H9 (cell line): ENCODE results near the gene GYPB. TPM values are rescaled to one million over a fixed set of nuclear protein-coding genes. Genes with fewer than 3 reads are reported as not detected.
"Not testable (repeated sequence)": the region's sequence is repeated elsewhere in the genome, so short reads cannot be mapped to it uniquely, and the experiment has no call there.

ENCODE experiments used
- DNase-seq: peaks from one replicate; pipeline ENCODE4 v3.0.0-alpha.2; 2017
- H2AFZ ChIP-seq: one replicate; pipeline ENCODE4 v1.6.1; 2013; ENCODE audit warnings: mild to moderate bottlenecking, low read length, control low read depth, moderate library complexity
- H2AK5ac ChIP-seq: 2 replicates; pipeline ENCODE4 v1.6.1; 2013; ENCODE audit warnings: low read length, control low read depth, mixed read lengths; ENCODE audit not compliant: insufficient read length
- H2BK120ac ChIP-seq: one replicate; pipeline ENCODE4 v1.6.1; 2013; ENCODE audit warnings: low read depth, mild to moderate bottlenecking, low read length, control low read depth, inconsistent platforms; ENCODE audit not compliant: poor library complexity, severe bottlenecking
- H2BK12ac ChIP-seq: 2 replicates; pipeline ENCODE4 v1.6.1; 2013; ENCODE audit warnings: low read length, control low read depth, mixed read lengths, low read depth; ENCODE audit not compliant: insufficient read length
- H2BK15ac ChIP-seq: 2 replicates; pipeline ENCODE4 v1.6.1; 2013; ENCODE audit warnings: low read depth, low read length, control low read depth
- H2BK20ac ChIP-seq: one replicate; pipeline ENCODE4 v1.6.1; 2013; ENCODE audit warnings: low read depth, mild to moderate bottlenecking, low read length, control low read depth, inconsistent platforms; ENCODE audit not compliant: poor library complexity, severe bottlenecking
- H2BK5ac ChIP-seq: 2 replicates; pipeline ENCODE4 v1.6.1; 2013; ENCODE audit warnings: low read length, control low read depth, mixed read lengths; ENCODE audit not compliant: insufficient read length
- H3K14ac ChIP-seq: 2 replicates; pipeline ENCODE4 v1.6.1; 2013; ENCODE audit warnings: low read length, control low read depth; ENCODE audit not compliant: insufficient read depth
- H3K18ac ChIP-seq: 2 replicates; pipeline ENCODE4 v1.6.1; 2013; ENCODE audit warnings: low read depth, mild to moderate bottlenecking, mixed read lengths, low read length, control low read depth; ENCODE audit not compliant: insufficient read length
- H3K23ac ChIP-seq: 2 replicates; pipeline ENCODE4 v1.6.1; 2013; ENCODE audit warnings: low read length, control low read depth, mixed read lengths, low read depth; ENCODE audit not compliant: insufficient read length
- H3K23me2 ChIP-seq: 2 replicates; pipeline ENCODE4 v1.6.1; 2013; ENCODE audit warnings: low read depth, mild to moderate bottlenecking, mixed read lengths, low read length, control low read depth; ENCODE audit not compliant: insufficient read length, poor library complexity, severe bottlenecking
- H3K27ac ChIP-seq: 2 replicates; pipeline ENCODE4 v1.5.1; 2013; ENCODE audit warnings: low read length, control low read depth, mixed read lengths, low read depth; ENCODE audit not compliant: insufficient read length
- H3K27me3 ChIP-seq: 2 replicates; pipeline ENCODE4 v1.6.1; 2013; ENCODE audit warnings: low read length, control low read depth, inconsistent platforms; ENCODE audit not compliant: insufficient read depth
- H3K4ac ChIP-seq: 2 replicates; pipeline ENCODE4 v1.6.1; 2013; ENCODE audit warnings: low read depth, mild to moderate bottlenecking, control low read depth, inconsistent platforms, low read length, moderate library complexity
- H3K4me1 ChIP-seq: 2 replicates; pipeline ENCODE4 v1.6.1; 2013; ENCODE audit warnings: low read length, control low read depth, inconsistent platforms; ENCODE audit not compliant: insufficient read depth
- H3K4me2 ChIP-seq: 2 replicates; pipeline ENCODE4 v1.6.1; 2013; ENCODE audit warnings: low read length, control low read depth, mixed read lengths; ENCODE audit not compliant: insufficient read length, insufficient read depth
- H3K56ac ChIP-seq: 2 replicates; pipeline ENCODE4 v1.6.1; 2013; ENCODE audit warnings: low read depth, mild to moderate bottlenecking, mixed read lengths, low read length, control low read depth; ENCODE audit not compliant: insufficient read length
- H3K79me1 ChIP-seq: 2 replicates; pipeline ENCODE4 v1.6.1; 2013; ENCODE audit warnings: low read depth, mild to moderate bottlenecking, moderate library complexity, low read length, control low read depth, inconsistent platforms; ENCODE audit not compliant: insufficient read depth, poor library complexity, severe bottlenecking
- H3K79me2 ChIP-seq: 2 replicates; pipeline ENCODE4 v1.6.1; 2013; ENCODE audit warnings: low read length, control low read depth, inconsistent platforms; ENCODE audit not compliant: insufficient read depth
- H3K9ac ChIP-seq: 2 replicates; pipeline ENCODE4 v1.6.1; 2013; ENCODE audit warnings: low read length, control low read depth, mixed read lengths; ENCODE audit not compliant: insufficient read length; ENCODE audit errors: extremely low read depth
- H3K9me3 ChIP-seq: one replicate; pipeline ENCODE4 v1.6.1; 2013; ENCODE audit warnings: low read depth, low read length, inconsistent platforms; ENCODE audit not compliant: control insufficient read depth
- H3T11ph ChIP-seq: one replicate; pipeline ENCODE4 v1.6.1; 2013; ENCODE audit warnings: mild to moderate bottlenecking, low read length, control low read depth, inconsistent platforms
- H4K20me1 ChIP-seq: one replicate; pipeline ENCODE4 v1.6.1; 2013; ENCODE audit not compliant: control insufficient read depth, insufficient read length, insufficient read depth
- H4K5ac ChIP-seq: 2 replicates; pipeline ENCODE4 v1.6.1; 2013; ENCODE audit warnings: low read depth, mild to moderate bottlenecking, mixed read lengths, low read length, control low read depth; ENCODE audit not compliant: insufficient read length
- H4K8ac ChIP-seq: replicated peaks from 2 replicates; pipeline ENCODE4 v1.6.1; 2013; ENCODE audit warnings: low read length, control low read depth, mixed read lengths, low read depth; ENCODE audit not compliant: insufficient read length
- H4K91ac ChIP-seq: 2 replicates; pipeline ENCODE4 v1.6.1; 2013; ENCODE audit warnings: low read depth, mild to moderate bottlenecking, moderate library complexity, mixed read lengths, low read length, control low read depth; ENCODE audit not compliant: insufficient read length
- H3K27ac Mint-ChIP-seq, 3 experiments: 2 replicates in 2 of 3; 3 replicates in 1 of 3; pipeline ENCODE4 v1.8.0; 2020 to 2021; ENCODE audit warnings: mixed read lengths in 3 of 3, mild to moderate bottlenecking in 1 of 3, moderate library complexity in 1 of 3
- H3K27me3 Mint-ChIP-seq: 2 replicates; pipeline ENCODE4 v1.8.0; 2021; ENCODE audit warnings: low read depth, mild to moderate bottlenecking, moderate library complexity, mixed read lengths
- H3K36me3 Mint-ChIP-seq, 3 experiments: 2 replicates in 2 of 3; 3 replicates in 1 of 3; pipeline ENCODE4 v1.8.0; 2020 to 2021; ENCODE audit warnings: low read depth in 3 of 3, mixed read lengths in 3 of 3; ENCODE audit not compliant: insufficient read depth in 1 of 3
- H3K4me1 Mint-ChIP-seq, 2 experiments: 2 replicates each; pipeline ENCODE4 v1.8.0; 2020; ENCODE audit warnings: mixed read lengths in 2 of 2
- H3K4me3 Mint-ChIP-seq, 2 experiments: 2 replicates in 1 of 2; 3 replicates in 1 of 2; pipeline ENCODE4 v1.8.0; 2020 to 2021; ENCODE audit warnings: mild to moderate bottlenecking in 2 of 2, mixed read lengths in 2 of 2, moderate library complexity in 1 of 2
- H3K9me3 Mint-ChIP-seq, 2 experiments: 2 replicates in 1 of 2; 3 replicates in 1 of 2; pipeline ENCODE4 v1.8.0; 2020; ENCODE audit warnings: mild to moderate bottlenecking in 2 of 2, mixed read lengths in 2 of 2, moderate library complexity in 1 of 2
- WGBS: extraction: QIAGEN DNeasy Blood & Tissue Kit; methylation state at CpG from one replicate; pipeline ENCODE4 v1.1.7; 2013; ENCODE audit warnings: missing lambda C conversion rate, low lambda C conversion rate, mixed read lengths; ENCODE audit not compliant: insufficient read length; ENCODE audit errors: extremely low coverage; 5-methylcytosine and 5-hydroxymethylcytosine counted together
- total RNA-seq: library from RNA; stranded (reverse); gene quantifications from 2 replicates; pipeline ENCODE4 v1.2.1, GENCODE V29; 2021

GYPB gene
- total RNA-seq, 1 experiment from 2014 or later, result not detected

- not testable (repeated sequence) for DNase-seq, H2BK5ac ChIP-seq, H3K14ac ChIP-seq, H2BK12ac ChIP-seq, H3K4me2 ChIP-seq, H3K27me3 Mint-ChIP-seq, H3K36me3 Mint-ChIP-seq, H4K20me1 ChIP-seq, H4K8ac ChIP-seq, H2BK20ac ChIP-seq, H3K23me2 ChIP-seq, H3K9me3 ChIP-seq, H2AK5ac ChIP-seq, H3K27ac Mint-ChIP-seq, H3K4me3 Mint-ChIP-seq, H3K79me2 ChIP-seq, H2BK15ac ChIP-seq, H2AFZ ChIP-seq, H3K4ac ChIP-seq, H3K23ac ChIP-seq, H2BK120ac ChIP-seq, H3K9me3 Mint-ChIP-seq, H3K79me1 ChIP-seq, H3K27ac ChIP-seq, H3K18ac ChIP-seq, H3T11ph ChIP-seq, H4K91ac ChIP-seq, H3K4me1 ChIP-seq, H3K27me3 ChIP-seq, H3K4me1 Mint-ChIP-seq, H3K56ac ChIP-seq, H3K9ac ChIP-seq, H4K5ac ChIP-seq
- WGBS, result no CpG with 5 or more reads among the region's 4 CpGs
Measured at GRCh38 chr4:143974021-143974420, 45.2 kb downstream of the GYPB start.
